GM10266 (cell line): ENCODE results near the gene MACROH2A2.

ENCODE experiments used
- DNase-seq: peaks from one replicate; pipeline ENCODE4 v3.0.0; 2012; ENCODE audit errors: extremely low spot score
- CTCF ChIP-seq: IDR thresholded peaks from 2 replicates; pipeline ENCODE4 v1.5.1; 2012; ENCODE audit warnings: mild to moderate bottlenecking, low read depth; ENCODE audit not compliant: control insufficient read depth, insufficient read depth; ENCODE audit errors: missing control alignments

The MACROH2A2 gene

GRCh38 chr10:70123817-70124216 is 71.2 kb downstream of the MACROH2A2 start:
- TF ChIP-seq CTCF = no peak
- no peak for DNase-seq

- no peak for DNase-seq
Measured at GRCh38 chr10:70124415-70124814, 71.8 kb downstream of the MACROH2A2 start.

GRCh38 chr10:70124918-70125317 is 72.3 kb downstream of the MACROH2A2 start:
- DNase-seq = no peak
- no peak for TF ChIP-seq CTCF

More at GRCh38 chr10:70124415-70124814, 71.8 kb downstream of the MACROH2A2 start:
- TF ChIP-seq CTCF = no peak

GRCh38 chr10:70125918-70126552 is 73.4 kb downstream of the MACROH2A2 start:
- TF ChIP-seq CTCF = no peak
- no peak for DNase-seq

GRCh38 chr10:70126700-70127395 is 74.2 kb downstream of the MACROH2A2 start:
- no peak for DNase-seq
- TF ChIP-seq CTCF = no peak

GRCh38 chr10:70130878-70131559 is 78.4 kb downstream of the MACROH2A2 start:
- no peak for DNase-seq
- no peak for TF ChIP-seq CTCF

- no peak for TF ChIP-seq CTCF
Measured at GRCh38 chr10:70131560-70131937, 78.9 kb downstream of the MACROH2A2 start.

More at GRCh38 chr10:70131560-70131937, 78.9 kb downstream of the MACROH2A2 start:
- no peak for DNase-seq
